HG02610 (cell line): Measurements from ENCODE around the gene DOCK2.
"Not testable (repeated sequence)": the region's sequence is repeated elsewhere in the genome, so short reads cannot be mapped to it uniquely, and the experiment has no call there.

Source experiments
- ATAC-seq: cut with Tn5 transposase; IDR thresholded peaks from one replicate; pipeline ENCODE4 v1.9.1; 2021; ENCODE audit warnings: mild to moderate bottlenecking, moderate library complexity; ENCODE audit not compliant: unreplicated experiment

The DOCK2 gene

DNA sequence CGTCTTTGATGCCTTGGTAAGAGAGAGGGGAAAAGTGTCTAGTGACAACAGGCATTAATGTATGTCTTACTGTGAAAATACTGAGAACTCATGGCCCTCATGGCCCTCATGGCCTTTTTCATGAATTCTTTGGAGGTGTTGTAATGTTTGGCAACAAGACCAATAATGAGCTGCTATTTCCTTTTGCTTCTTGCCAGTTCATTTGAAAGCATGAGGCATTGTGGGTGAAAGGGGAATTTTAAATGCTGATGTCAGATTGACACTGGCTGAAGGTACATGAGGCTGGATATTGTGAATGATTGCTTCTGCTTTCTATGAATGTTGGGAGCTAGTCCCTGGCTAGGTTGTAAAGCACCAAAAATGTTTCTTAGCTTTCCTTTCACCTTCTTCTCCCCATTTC lies 79.2 kb downstream of the DOCK2 start:
- no peak for ATAC-seq

DNA sequence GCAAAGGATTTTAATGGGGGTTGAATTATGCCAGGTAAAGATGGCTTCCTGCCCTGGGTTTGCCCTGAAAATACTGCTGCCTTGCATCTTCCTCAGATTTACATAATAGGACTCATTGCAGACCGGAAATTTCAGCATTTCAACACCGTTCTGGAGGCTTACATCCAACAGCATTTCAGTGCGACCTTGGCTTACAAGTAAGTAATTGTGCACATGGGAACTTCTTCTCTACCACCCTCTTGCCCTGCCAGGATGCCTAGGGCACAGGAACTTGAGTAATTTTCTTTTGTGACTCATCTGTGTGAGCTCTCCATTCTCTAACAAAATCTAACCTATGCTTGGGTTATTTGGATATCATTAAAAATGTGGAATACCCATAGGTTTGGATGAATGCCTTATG lies 80.2 kb downstream of the DOCK2 start:
- no peak for ATAC-seq

DNA sequence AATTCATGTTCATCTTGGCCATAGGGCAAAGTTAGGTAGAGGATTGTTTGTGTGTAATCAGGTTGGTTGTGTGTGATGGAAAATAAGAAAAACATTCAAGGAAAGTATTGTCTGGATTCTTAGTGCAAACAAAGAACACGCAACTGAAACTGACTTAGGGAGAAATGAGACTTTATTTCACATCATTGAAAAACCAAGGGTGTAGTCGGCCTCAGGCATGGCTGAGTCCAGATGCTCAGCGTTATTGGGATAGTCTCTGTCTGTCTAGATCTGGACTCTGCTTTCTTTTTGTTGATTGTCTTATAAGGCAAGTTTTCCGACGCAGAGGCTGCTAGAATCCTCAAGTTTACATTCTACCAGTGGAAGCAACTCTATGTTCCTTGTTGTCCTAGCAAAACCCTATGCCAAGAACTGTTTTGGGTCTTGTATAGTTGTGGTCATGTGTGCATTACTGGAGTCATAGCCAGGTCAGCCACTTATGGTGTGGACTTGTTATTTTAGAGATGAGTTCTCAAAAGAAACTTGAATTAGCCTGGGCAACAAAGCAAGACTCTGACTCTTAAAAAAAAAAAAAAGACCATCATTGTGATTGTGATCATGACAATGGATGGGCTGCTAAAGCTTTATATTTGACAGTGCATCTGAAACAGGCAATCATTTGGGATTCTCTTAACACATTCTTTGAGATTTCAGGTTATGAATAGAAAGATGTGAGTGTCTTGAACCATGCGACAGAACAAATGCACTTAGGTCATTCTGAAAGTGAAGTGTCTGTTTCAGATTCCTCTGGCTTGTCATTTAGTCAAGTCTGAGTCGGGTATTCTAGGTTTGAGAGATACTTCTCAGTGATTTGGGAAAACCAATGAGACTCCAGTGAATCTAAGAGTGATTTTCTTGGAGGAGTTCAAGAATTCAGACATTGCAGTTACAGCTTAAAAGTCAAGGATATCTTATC lies 82.6 kb downstream of the DOCK2 start:
- peak; percentile 86 for ATAC-seq

DNA sequence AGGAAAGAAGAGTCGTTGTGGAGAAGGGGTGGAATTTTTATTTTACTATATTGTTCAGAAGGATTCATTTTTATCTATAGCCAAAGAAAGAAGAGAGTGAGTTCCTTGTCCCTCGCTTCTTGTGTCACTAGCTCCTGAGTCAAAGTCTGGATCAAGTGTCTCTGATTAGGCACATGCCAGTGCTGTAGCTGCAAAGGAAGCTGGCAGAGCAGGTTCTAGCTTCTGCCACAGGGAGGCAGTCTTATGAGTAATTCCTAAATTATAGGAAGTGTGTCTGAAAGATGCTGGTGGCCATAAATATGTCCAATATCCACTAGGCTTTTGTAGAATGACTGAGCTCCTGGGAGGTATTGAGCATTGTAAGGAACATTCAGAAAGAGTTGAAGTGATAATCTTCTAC lies 84.7 kb downstream of the DOCK2 start:
- no peak for ATAC-seq

DNA sequence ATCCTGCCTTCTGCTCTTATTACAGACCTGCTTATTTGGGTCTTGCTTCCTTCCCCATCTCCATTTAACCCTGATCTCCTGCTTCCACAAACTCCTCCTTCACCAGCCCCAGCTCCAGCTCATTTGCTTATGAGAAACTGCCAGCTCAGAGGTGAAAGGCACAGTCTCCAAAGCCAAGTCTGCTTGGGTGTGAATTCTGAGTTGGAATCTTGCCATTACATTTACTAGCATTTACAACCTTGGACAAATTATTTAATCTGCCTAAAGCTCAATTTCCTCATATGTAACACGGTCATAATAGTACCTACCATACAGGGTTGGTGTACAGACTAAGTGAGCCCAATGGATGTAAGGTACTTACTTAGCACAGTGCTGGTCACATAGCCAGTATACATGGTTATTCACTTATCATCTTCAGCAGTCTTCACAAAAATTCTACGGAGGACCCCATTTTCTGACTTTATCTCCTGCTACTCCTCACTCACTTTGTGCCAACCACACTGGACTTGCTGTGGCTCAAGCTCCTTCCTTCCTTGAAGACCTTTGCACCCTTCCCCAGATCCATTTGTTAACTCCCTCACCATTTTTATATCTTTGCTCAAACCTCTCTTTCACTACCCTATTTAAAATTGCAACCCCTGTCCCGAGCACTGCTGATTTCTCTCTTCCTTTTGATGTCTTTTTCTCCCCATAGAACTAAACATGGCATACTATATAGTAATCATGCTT lies 86.2 kb downstream of the DOCK2 start:
- no peak for ATAC-seq

DNA sequence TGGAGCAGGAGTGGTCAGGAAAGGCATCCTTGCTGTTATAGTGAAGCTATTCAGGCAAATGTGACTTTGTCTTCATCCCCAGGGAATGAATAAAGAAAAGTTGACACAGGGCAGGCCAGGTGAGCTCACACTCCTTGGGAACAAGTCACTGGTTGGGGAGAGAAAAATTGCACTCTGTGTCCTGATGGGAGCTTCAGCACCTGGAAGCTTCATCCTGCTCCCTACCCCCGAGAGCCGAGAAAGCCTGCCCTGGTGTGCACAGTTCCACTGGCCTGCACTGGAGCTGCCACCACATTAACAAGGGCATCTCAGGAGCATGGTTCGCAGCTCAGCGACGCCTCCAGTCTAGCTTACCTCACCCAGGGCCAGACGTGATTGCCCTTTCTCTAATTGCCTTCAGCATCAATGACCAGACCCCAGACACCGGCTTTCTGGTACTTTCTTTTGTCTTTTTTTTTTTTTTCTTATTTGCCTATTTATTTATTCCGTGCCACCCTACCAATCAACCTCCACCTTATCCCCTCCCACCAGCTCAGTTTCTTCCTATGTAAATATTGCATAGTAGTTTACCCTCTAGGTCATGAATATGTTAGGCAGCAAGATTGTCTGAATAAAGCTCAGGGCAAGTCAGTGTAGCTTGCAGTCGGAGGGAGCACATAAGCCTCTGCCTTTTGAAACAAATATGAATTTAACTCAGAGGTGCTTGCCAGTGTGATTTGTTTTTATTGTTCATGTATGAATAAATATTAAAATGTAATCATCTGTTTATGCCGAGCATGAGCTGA lies 87.4 kb downstream of the DOCK2 start:
- ATAC-seq, result no peak

DNA sequence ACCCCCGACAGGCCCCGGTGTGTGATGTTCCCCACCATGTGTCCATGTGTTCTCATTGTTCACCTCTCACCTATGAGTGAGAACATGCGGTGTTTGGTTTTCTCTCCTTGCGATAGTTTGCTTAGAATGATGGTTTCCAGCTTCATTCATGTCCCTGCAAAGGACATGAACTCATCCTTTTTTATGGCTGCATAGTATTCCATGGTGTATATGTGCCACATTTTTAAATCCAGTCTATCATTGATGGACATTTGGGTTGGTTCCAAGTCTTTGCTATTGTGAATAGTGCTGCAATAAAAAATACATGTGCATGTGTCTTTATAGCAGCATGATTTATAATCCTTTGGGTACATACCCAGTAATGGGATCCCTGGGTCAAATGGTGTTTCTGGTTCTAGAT lies 88.6 kb downstream of the DOCK2 start:
- ATAC-seq, result not testable (repeated sequence)

DNA sequence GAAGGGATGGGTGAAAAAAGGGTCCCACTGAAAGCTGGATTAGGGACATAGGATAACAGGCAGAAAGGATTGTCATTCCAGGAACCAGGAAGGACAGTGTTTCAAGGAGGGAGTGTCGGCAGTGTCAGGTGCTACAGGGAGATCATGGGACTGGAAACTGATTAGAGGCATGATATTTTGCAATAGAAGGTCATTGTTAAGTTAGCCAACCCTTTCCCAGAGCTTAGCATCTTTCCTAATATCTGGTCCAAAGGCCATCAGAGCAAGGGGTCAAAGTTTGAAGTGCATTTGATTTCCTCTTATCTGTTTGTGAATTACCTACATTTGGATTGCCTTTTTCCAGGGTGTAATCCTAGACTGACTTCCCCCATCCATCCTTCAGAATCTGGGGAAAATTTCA lies 91.3 kb downstream of the DOCK2 start:
- ATAC-seq, result no peak

DNA sequence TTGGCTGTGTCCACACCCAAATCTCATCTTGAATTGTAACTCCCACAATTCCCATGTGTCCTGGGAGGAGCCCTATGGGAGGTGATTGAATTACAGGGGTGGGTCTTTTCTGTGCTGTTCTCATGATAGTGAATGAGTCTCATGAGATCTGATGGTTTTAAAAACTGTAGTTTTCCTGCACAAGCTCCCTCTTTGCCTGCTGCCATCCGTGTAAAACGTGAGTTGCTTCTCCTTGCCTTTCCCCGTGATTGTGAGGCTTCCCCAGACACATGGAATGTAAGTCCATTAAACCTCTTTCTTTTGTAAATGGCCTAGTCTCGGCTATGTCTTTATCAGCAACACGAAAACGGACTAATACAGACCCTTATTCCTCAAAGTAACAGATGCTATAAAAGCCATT lies 94.1 kb downstream of the DOCK2 start:
- no peak for ATAC-seq

DNA sequence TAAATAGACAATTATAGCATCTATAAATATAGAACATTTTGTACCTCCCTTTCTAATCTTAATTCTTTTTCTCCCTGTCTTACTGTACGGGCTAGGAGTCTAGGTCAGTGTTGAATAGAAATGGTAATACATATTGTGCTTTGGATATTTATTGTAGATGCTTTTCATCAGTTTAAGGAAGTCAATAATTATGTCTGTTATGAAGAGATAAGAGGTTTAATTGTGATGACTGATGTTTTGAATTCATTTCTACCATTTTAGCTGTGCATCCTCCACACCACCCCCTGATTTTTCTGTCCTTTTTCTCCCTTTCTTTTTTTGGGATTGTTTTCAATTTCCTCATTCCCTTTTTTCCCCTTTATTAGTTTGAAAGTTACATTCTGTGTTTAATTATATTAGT lies 95.8 kb downstream of the DOCK2 start:
- no peak for ATAC-seq

DNA sequence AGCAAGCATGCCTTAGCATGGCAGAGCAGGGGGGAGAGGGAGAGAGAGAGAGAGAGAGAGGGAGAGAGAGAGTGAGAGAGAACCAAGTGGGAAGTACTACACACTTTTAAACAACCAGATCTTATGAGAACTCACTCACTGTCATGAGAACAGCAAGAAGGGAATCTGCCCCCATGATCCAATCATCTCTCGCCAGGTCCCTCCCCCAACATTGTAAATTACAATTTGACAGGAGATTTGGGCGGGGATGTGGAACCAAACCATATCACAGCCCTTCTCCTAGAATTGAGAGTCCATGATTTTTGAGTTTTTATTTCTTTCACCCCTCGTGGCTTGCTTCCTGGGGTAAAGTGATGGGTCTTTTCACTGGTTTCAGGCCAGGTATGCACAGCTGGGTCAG lies 98.8 kb downstream of the DOCK2 start:
- ATAC-seq, result no peak

DNA sequence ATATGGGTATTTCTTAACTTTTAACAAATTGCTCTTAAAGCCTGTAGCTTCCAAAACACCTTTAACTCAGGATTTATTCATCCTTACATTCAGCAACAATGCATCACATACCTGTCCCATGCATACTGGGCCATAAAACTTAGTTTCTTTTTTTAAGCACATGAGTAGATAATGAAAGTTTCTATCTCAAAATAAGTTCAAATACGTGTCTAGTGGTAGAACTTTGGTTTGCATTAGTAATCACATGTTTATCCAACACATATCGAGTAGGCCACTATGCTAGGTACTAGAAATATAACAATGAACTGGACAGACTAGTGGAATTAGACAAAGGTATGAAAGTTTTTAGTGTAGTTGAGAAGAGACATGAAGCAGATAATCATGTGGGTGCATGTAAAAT lies 99.6 kb downstream of the DOCK2 start:
- ATAC-seq, result peak; percentile 71

DNA sequence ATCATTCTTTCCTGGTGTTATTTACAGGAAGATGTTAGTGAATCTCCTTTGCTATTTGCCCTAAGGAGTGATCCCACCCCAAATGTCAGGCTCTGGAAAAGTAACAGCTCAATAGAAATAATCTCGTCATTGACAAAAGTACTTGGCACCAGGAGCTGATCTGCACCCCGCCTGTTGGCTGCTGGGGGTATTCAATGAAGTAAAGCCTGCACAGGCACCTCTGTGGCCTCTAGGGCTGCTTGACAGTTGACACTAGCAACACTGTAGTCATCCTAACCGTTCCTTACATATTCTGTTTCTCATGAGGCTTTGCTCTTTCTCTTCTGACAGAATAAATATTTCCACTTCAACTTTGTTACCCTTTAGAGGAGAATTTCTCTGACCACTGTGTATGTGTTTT lies 103.4 kb downstream of the DOCK2 start:
- ATAC-seq, result no peak

DNA sequence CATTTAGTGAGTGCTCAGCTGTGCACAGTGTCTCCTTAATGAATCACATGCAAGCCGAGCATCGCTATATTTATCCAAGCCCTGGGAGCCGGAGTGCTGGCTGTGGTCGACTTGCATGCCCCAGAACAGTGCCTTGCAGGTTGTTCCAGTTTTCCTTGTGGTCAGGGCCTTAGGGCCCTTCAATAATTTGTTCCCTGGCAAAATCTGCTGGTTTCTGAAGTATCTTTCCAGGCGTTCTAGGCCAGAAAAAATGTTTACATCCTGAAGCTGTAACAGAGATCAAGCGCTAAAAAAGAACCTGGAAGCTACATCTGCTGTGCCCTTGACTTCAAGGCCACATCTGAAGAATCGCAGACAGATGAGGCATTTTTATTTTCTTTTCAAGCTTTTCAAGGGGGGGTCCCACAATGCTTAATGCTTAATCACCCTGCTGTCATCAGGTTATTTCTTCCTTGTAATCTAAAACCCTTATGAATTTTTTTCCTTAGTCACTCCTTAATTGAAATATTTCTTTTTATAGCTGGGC lies 105.8 kb downstream of the DOCK2 start:
- no peak for ATAC-seq

DNA sequence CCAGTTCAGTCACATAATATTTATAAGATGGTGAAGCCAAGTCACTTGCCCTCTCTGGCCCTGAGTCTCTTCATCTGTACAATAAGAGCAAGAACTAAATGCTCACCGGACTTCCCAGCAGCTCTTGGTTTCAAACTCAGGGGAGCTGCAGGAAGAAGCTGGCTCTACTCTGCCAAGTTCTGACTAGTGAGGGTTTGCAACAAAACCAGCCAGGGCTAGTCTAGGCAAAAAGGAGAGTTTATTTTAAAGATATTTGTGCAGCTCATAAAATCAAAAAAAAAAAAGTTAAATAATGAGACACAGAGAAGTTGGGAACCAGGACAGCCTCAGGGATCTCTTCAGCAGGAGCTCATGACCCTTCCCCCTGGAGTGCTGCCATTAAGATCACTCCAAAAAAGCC lies 107.3 kb downstream of the DOCK2 start:
- no peak for ATAC-seq

DNA sequence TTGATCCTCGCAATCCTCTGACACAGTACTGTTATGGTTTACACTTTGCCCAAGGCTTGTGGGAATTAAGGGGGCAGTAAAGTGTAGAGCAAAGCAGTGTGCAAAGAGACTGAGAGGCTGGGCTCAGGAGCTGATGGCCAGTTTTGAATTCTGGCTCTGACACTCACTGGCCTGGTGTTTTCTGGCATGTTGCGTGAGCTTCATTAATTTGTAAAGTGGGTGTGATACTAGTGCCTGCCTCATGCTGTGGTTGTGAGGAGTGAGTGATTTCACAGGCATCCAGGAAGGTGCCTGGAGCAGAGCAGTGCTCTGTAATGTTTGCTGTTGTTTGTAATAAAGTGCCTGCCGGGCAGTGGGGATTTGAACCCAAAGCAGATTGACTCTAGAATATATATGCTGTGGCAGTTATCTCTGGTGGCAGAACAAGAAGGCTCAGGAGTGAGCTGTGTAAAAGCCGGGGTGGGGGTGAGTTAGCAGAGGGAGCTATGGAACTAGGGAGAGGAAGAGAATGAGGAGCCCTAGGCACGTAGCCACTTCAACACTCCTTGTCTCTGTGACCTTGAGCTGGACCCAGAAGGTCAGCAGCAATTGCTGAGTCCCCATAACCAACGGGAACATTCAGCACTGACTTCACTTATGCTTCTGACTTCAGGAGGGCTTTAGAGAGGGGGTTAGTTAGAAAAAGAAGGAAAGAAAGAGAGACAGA lies 108.5 kb downstream of the DOCK2 start:
- no peak for ATAC-seq

DNA sequence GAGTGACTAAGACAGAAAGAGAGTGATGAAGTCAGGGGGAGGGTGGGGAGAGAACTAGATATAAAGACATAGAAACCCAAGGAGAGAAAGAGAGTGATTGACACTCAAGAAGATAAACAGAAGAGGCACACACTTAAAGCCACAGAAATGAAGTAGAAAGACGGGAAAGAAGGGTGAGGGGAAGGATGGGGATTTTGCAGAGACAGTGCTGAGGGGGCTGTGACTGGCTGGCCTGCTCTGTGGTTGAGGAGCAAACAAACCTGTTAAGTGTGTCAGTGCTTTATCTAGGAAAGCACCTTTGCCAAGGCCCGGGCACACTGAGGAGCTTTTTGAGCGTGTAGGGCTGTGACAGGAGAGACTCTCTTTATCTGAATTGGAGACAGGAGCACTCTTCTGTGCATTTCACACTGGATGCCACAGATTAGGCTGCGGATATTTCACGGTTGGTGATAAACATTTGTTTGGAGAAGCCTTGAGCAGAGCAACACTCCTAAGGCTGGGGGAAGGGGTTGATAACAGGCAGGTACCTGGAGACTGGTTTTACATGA lies 109.1 kb downstream of the DOCK2 start:
- ATAC-seq, result peak; percentile 59

DNA sequence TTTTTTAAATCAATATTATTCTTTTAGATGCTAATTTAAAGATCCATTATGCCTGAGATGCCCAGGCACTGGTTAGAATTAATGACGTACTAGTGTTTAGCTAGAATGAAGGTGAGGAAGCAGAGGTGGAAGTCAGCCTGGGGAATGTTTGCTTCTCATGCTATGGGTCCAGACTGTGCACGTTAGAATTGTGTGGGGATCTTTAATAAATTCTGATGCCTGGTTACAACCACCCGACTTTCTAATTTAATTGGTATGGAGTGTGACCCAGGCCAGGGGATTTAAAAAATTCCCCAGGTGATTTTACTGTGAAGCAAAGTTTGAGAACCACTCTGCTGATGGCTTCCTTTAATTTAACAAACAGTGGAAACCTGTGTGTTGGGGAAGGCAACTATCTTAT lies 111.1 kb downstream of the DOCK2 start:
- ATAC-seq, result peak; percentile 37

DNA sequence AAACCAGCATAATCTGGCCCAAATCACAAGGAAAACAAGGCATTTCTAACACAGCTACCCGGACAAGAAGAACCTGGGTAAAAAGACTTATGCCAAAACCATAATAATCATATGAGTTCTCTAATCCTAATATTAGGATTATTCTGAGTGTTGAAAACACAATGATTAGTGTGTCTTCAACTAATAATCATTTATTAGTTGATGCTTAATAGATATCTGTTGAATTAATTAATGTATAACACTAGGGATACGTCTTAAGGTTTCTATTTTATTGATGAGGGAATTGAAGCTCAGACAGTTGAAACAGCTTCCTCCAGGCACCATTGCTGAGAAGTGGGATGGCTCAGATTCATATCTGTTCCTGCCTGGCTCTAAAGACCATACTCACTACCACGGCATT lies 112.2 kb downstream of the DOCK2 start:
- no peak for ATAC-seq

DNA sequence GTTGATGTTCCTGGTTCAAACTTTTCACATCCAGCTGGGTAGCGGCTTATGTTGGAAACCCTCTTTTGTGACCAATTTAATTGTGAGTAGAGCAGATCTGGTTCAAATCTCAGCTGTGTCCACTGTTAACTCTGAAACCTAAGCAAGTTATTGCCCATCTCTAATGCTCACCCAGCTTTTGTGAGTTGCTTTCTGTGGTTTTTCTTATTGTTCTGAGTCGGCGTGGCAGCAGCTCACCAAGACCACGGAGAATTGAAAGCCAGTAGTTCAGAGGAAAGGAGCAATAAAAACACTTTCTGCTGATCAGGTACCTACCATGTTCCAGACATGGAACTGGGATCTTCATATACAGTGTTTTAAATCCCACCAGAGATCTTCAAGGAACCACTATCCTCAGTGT lies 114.4 kb downstream of the DOCK2 start:
- no peak for ATAC-seq
